ENCODE data around the gene KPNA6. TPM values are rescaled to one million over a fixed set of nuclear protein-coding genes. Genes with fewer than 3 reads are reported as not detected.

The KPNA6 gene
- total and polyA plus RNA-seq, 9 of the 15 experiments (the other 6 are each of a cell fraction or from before 2014, with no cell fraction given) = 20.1 to 54.6 (median 32.2) TPM

DNA sequence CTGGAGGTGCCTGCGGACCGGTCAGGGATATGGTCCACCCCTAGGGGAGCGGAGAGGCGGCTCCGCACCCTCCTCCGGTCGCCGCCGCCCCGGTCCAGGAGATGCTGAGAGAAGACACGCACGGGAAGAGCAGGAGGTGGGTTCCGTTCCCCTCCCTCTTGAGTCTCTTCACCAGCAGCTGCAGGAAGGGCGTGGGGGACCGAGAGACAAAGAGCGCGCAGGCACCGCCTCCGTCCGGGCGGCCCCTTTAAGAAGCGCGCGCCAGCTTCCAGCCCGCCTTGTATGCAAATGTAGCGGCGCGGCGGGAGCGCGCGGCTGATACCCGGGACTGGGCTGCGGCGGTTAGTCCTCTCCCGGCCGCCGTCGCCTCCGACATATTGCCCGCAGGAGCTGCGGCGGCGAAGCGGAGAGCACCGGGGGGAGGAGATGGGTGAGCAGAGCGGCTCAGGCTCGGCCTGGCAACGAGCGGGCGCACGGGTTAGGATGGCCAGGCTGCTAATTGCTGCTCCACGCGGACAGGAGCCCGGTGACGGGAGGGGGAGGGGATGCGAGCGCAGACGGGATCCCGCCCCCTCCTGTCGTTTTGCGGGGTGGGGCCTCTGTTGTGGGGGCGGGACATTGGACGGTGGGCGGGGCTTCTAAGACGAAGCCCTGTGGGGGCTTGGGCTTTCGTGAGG, 35.1 kb upstream of the KPNA6 start, which contains the start of gene TMEM39B (continued):
- TF ChIP-seq, protein P1, sequence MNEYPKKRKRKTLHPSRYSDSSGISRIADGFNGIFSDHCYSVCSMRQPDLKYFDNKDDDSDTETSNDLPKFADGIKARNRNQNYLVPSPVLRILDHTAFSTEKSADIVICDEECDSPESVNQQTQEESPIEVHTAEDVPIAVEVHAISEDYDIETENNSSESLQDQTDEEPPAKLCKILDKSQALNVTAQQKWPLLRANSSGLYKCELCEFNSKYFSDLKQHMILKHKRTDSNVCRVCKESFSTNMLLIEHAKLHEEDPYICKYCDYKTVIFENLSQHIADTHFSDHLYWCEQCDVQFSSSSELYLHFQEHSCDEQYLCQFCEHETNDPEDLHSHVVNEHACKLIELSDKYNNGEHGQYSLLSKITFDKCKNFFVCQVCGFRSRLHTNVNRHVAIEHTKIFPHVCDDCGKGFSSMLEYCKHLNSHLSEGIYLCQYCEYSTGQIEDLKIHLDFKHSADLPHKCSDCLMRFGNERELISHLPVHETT (CRISPR knock-in tag; conservative IDR thresholded peaks at IDR 0.05 in 1 of 2, IDR thresholded peaks at IDR 0.05 in 1 of 2) = peak in 1 of 2 experiments; percentile 87; a peak in 2 of 4 replicates
- TF ChIP-seq TEAD2 (tag; IDR thresholded peaks at IDR 0.05) (no peak), U2AF1 (optimal IDR thresholded peaks at IDR 0.05; ENCODE audit: low read depth, low read length) (peak; percentile 97), MAFG (tag; conservative IDR thresholded peaks at IDR 0.05) (no peak), HMGN3 (IDR thresholded peaks at IDR 0.05; ENCODE audit: borderline replicate concordance, extremely low read depth, insufficient read length, low read depth, low read length) (peak; percentile 93), NCOA1 (IDR thresholded peaks at IDR 0.05; ENCODE audit: low read depth) (no peak), RCOR1 (IDR thresholded peaks at IDR 0.05; ENCODE audit: borderline replicate concordance in 1 of 2, low read depth in 2 of 2, low read length in 2 of 2) (0 out of 4 replicates have a peak, but pooled peaks of 1 of the 2 experiments have one; percentile 2), SIX5 (IDR thresholded peaks at IDR 0.05; ENCODE audit: borderline replicate concordance in 1 of 2, insufficient read depth in 1 of 2, low read depth in 1 of 2, low read length in 2 of 2) (no peak), ZNF232 (CRISPR knock-in tag; IDR thresholded peaks at IDR 0.05) (no peak), SRSF9 (IDR thresholded peaks at IDR 0.05; ENCODE audit: borderline replicate concordance, low read depth, low read length) (no peak), ZNF12 (CRISPR knock-in tag; IDR thresholded peaks at IDR 0.05) (peak; percentile 74; the same call in 1 of the 2 replicates), TRIM24 (IDR thresholded peaks at IDR 0.05) (peak in 1 of 2 experiments; percentile 64; a peak in 2 of 4 replicates)
- TF ChIP-seq, protein P2, sequence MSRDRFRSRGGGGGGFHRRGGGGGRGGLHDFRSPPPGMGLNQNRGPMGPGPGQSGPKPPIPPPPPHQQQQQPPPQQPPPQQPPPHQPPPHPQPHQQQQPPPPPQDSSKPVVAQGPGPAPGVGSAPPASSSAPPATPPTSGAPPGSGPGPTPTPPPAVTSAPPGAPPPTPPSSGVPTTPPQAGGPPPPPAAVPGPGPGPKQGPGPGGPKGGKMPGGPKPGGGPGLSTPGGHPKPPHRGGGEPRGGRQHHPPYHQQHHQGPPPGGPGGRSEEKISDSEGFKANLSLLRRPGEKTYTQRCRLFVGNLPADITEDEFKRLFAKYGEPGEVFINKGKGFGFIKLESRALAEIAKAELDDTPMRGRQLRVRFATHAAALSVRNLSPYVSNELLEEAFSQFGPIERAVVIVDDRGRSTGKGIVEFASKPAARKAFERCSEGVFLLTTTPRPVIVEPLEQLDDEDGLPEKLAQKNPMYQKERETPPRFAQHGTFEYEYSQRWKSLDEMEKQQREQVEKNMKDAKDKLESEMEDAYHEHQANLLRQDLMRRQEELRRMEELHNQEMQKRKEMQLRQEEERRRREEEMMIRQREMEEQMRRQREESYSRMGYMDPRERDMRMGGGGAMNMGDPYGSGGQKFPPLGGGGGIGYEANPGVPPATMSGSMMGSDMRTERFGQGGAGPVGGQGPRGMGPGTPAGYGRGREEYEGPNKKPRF (IDR thresholded peaks at IDR 0.05; ENCODE audit: low read depth, low read length) = no peak
- TF ChIP-seq, protein P3, sequence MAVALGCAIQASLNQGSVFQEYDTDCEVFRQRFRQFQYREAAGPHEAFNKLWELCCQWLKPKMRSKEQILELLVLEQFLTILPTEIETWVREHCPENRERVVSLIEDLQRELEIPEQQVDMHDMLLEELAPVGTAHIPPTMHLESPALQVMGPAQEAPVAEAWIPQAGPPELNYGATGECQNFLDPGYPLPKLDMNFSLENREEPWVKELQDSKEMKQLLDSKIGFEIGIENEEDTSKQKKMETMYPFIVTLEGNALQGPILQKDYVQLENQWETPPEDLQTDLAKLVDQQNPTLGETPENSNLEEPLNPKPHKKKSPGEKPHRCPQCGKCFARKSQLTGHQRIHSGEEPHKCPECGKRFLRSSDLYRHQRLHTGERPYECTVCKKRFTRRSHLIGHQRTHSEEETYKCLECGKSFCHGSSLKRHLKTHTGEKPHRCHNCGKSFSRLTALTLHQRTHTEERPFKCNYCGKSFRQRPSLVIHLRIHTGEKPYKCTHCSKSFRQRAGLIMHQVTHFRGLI (CRISPR knock-in tag; IDR thresholded peaks at IDR 0.05) = no peak
- TF ChIP-seq, protein P4, sequence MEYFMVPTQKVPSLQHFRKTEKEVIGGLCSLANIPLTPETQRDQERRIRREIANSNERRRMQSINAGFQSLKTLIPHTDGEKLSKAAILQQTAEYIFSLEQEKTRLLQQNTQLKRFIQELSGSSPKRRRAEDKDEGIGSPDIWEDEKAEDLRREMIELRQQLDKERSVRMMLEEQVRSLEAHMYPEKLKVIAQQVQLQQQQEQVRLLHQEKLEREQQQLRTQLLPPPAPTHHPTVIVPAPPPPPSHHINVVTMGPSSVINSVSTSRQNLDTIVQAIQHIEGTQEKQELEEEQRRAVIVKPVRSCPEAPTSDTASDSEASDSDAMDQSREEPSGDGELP (CRISPR knock-in tag; IDR thresholded peaks at IDR 0.05; ENCODE audit: borderline replicate concordance) = peak; percentile 94
- TF ChIP-seq, protein P5, sequence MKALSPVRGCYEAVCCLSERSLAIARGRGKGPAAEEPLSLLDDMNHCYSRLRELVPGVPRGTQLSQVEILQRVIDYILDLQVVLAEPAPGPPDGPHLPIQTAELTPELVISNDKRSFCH (CRISPR knock-in tag; IDR thresholded peaks at IDR 0.05) = no peak
- TF ChIP-seq, protein P5 (tag; IDR thresholded peaks at IDR 0.05) = peak; percentile 75; the same call in 1 of the 2 replicates
- TF ChIP-seq, protein P6, sequence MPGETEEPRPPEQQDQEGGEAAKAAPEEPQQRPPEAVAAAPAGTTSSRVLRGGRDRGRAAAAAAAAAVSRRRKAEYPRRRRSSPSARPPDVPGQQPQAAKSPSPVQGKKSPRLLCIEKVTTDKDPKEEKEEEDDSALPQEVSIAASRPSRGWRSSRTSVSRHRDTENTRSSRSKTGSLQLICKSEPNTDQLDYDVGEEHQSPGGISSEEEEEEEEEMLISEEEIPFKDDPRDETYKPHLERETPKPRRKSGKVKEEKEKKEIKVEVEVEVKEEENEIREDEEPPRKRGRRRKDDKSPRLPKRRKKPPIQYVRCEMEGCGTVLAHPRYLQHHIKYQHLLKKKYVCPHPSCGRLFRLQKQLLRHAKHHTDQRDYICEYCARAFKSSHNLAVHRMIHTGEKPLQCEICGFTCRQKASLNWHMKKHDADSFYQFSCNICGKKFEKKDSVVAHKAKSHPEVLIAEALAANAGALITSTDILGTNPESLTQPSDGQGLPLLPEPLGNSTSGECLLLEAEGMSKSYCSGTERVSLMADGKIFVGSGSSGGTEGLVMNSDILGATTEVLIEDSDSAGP (CRISPR knock-in tag; IDR thresholded peaks at IDR 0.05) = peak; percentile 100
